PFSK-1 (cell line): ENCODE measurements around the gene CLEC16A.

Experiments used
- FOXP2 ChIP-seq: optimal IDR thresholded peaks from 2 replicates; pipeline ENCODE3; 2011; ENCODE audit warnings: borderline replicate concordance, control low read depth, inconsistent platforms; ENCODE audit not compliant: insufficient read depth; ENCODE audit errors: extremely low read length, extremely low read depth
- POLR2AphosphoS5 ChIP-seq: IDR thresholded peaks from 2 replicates; pipeline ENCODE4 v1.6.1; 2012; ENCODE audit warnings: low read depth, mild to moderate bottlenecking, control low read depth, low read length, moderate library complexity
- TAF1 ChIP-seq: IDR thresholded peaks from 2 replicates; pipeline ENCODE4 v1.6.1; 2012; ENCODE audit warnings: low read length, control low read depth, borderline replicate concordance; ENCODE audit not compliant: insufficient read depth

- TF ChIP-seq POLR2AphosphoS5, result no peak
- TF ChIP-seq TAF1, result no peak
- no peak for TF ChIP-seq FOXP2
These were observed 5.1 kb downstream of the CLEC16A start for GRCh38 chr16:10949424-10949970.
